T-helper 1 cell (primary cell): Measurements from ENCODE around the gene RFWD3.

ENCODE experiments used
- DNase-seq, 5 donors: peaks; one replicate each; pipeline ENCODE4 v3.0.0-alpha.2; 2012 to 2020

Gene RFWD3

DNA sequence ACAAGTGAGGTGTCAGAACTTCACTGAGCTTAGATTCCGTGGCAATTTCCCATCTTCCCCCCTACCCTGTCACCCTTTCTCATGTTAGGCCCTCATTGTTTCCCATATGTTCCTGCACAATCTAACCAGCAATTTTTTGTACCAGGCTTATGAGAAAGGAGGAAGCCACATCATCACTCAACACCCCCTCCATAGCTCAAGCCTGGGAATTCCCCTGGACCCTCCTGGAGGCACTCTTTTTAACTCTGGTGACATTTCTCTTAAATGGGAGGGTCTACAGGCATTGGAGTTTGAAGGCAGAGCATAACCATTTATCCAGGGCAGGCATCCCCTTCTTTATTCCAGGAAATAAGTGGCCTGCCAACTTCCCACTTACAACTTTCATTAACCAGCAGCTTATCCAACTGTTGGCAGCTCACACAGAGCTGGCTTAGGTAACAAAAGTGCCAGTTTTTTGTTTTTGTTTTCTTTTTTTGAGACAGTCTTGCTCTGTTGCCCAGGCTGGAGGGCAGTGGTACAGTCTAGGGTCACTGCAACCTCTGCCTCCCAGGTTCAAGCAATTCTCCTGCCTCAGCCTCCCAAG lies 49.4 kb downstream of the RFWD3 start:
- DNase-seq = no peak

DNA sequence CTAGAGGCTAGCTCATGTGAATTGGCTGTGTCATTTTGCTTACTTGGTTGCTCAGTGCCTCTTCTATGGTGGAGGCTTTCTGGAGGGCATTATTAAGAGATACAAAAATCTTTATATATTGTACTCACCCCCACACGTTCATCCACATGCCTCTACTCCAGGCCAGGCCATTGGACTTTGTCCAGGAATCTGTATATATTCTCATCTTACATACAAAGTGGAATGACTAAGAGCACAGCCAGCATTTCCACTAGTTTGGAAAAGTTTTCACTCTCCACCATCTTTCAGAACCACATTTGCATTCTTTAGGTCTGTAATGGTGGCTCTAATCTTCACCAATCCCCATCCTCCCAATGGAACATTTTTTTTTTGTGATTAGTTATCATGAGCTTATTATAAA lies 55.0 kb downstream of the RFWD3 start:
- no peak for DNase-seq

DNA sequence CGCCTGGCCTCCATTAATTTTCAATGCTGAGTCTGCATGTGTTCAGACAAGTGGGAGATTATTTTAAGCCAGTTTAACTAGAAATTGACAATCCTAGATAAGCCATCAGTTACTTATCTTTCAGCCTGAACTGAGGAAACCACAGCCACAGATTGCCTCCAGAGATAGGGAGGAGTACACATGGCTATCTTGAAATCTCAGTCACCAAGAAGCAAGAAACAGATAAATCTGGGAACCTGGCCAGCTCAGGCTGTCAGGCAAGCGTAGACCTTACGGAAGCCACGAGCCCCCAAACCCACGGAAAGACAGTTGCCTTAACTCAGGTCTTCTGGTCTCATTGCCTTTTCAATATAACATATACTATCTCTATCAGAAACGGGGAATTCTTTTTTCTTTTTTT lies 57.7 kb downstream of the RFWD3 start:
- peak; percentile 32 to 59 (median 55) for DNase-seq

GRCh38 chr16:74608381-74608780 lies 58.3 kb downstream of the RFWD3 start:
- DNase-seq = no peak

- DNase-seq = no peak
Observed at GRCh38 chr16:74607962-74608356, 58.7 kb downstream of the RFWD3 start.

DNA sequence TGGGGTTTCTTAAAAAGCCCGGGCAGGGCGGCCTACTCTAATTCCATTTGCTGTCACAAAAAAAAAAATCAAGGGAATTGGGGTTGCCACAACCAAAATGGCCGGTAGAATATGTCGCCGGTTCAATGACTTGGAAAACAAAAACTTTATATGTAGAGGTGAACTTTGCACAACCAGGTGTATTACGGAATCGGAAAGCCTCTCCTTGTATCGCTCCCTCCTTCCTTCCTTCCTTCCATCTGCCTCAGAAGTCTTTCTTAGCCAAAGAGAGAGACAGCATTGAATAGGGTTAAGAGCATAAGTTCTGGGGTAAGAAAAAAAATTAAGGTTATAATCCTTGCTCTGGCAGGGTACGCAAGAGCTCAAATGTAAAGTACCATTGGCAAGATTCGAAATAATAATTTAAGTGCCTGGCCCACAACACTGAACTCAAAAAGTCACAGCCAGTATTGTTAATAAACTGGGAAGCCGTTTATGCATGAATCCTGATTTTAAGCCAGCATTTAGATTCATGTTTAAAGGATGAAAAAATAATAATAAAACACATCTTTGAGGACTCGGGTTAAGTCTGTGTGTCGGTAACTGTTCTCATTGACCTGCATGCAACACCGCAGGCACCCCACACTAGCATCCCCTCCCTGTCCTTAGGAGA lies 59.2 kb downstream of the RFWD3 start:
- DNase-seq = no peak

- DNase-seq = peak; percentile 84 to 93 (median 85)
Observed at GRCh38 chr16:74606521-74607309, 60.0 kb downstream of the RFWD3 start, which contains the start of gene GLG1. Gene GLG1 (minus strand): TSS chr16:74607114. CDS start chr16:74607094, 20 bp downstream.

DNA sequence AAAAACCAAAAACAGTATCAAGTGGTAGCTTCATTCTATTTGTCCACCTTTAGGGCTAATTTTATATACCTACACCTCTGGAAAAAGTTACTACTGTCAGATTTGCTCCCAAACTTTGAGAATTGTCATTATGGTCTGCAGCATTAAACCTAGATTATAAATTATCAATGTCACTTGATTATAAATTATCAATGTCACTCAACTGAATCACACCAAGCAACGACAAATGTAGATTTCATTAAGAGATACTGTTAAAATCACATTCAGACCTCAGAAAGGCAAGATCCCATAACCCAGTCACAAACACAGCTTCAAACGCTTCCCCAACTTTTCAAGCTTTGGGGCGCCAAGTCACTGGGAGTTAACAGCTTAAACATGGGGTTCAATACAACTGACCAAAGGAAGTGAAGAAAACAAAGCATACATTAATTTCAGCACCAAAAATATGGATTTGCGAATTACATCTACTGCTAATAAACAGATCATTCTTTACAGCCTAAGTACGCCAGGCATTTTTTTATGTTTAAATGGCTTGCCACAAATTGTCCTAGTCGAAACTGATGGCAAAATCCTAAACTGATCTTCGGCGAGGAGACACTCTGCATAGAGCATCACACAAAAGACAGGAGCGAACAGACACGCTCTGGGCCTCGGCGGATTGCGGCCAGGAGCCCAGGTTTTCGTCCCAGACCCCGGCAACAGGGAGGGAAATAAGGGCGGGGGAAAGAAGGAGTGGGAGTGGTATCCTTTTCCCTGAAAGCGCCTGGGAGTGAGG lies 60.7 kb downstream of the RFWD3 start:
- DNase-seq = no peak

DNA sequence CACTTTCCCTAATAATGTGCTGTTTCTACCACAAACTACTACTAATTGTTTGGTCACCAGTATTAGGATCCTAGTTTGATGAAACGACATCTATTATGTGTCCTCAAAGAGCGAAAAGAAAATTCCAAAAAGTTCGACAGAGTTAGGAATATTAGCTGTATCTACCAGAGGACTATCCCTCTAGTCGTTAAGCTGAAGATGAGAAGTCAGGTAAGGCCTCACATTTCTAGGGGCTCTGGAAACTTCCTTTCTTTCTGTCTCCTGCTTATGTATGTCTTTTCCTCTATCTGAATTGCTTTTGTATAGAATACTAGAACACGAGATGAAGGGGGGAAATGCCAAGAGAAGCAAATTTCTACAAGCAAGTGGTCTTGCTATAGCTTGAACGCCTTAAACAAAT lies 61.3 kb downstream of the RFWD3 start:
- DNase-seq = no peak

DNA sequence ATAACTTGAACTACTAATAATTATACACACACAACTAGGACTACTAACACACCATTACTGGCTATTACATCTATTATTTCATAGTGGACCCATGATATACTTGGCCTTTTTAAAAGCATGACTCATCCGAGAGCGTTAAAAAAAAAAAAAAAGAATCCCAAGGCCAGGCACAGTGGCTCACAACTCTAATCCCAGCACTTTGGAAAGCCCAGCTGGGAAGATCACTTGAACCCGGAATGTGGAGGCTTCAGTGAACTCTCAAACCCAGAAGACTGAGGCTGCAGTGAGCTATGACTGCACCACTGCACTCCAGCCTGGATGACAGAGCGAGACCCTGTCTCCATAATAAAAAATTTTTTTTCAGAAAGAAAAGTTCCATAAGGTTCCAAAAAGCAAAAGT lies 62.8 kb downstream of the RFWD3 start:
- DNase-seq = no peak

GRCh38 chr16:74601126-74601871 lies 65.4 kb downstream of the RFWD3 start:
- DNase-seq = peak; percentile 32 to 89 (median 55)

- no peak for DNase-seq
Observed at GRCh38 chr16:74596586-74596985, 70.1 kb downstream of the RFWD3 start.

GRCh38 chr16:74592847-74593246 lies 73.8 kb downstream of the RFWD3 start:
- no peak for DNase-seq

- DNase-seq = no peak
Observed at GRCh38 chr16:74591876-74592650, 74.6 kb downstream of the RFWD3 start.

GRCh38 chr16:74586948-74587347 lies 79.7 kb downstream of the RFWD3 start:
- no peak for DNase-seq

DNA sequence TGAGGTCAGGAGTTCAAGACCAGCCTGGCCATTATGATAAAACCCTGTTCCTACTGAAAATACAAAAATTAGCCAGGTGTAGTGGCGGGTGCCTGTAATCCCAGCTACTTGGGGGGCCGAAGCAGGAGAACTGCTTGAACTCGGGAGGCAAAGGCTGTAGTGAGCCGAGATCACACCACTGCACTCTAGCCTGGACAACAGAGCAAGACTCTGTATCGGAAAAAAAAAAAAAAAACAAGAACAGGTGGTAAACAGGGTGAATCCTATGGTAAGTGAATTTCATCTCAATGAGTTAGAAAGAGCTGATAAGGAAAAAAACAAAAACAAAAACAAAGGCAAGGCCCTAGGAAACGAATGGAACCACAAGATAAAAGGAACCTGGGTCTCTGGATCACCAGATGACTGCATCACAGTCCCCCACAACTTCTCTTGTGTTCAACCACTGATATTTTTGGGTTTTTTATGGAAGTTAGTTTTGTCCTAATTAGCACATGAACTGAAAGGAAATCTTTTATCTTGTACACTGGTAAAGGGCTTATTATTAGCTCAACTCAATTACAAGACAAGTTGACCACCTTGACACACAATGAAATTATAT lies 80.7 kb downstream of the RFWD3 start:
- no peak for DNase-seq

- DNase-seq = no peak
Observed at GRCh38 chr16:74583926-74584666, 82.6 kb downstream of the RFWD3 start.

- no peak for DNase-seq
Observed at GRCh38 chr16:74582970-74583369, 83.7 kb downstream of the RFWD3 start.

- DNase-seq = no peak
Observed at GRCh38 chr16:74580833-74581232, 85.8 kb downstream of the RFWD3 start.

- DNase-seq = no peak
Observed at GRCh38 chr16:74578838-74579237, 87.8 kb downstream of the RFWD3 start.
